GM12801 (cell line): ENCODE measurements around the gene VASH1.

Experiments used
- TF ChIP-seq, protein P1 (sequence below): IDR thresholded peaks from one replicate; pipeline ENCODE4 v1.5.1; 2011; ENCODE audit warnings: control low read depth; ENCODE audit not compliant: insufficient read length; ENCODE audit errors: extremely low read depth

The VASH1 gene

DNA sequence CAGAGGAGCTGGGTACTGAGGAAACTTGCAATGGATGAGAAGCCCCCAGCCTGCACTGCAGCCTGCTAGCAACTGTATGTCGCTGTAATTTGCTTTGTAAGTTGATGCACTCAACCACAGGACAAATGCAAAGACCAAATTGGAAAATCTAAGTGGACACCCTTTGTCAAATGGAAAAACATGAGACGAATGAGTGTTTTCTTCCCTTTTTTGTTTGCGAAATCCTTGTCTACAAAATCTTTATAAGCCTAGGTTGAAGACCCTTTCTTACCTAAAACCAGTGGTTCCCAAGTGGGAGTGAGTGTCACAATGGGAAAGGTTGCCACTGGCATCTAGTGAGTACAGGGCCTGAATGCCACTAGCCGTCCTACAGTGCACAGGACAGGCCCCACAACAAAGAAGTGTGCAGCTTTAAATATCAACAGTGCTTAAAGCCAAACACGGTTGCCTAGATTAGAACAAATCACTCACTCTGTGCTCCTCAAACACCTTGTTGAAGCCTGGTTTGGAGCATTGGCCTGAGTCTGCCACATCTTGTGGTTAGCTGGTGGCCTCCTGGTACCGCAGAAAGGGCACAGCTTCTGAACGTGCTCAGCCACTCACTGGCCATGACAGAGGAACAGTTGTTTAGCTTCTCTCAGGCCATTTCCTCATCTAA, 7.6 kb upstream of the VASH1 start:
- TF ChIP-seq, protein P1, sequence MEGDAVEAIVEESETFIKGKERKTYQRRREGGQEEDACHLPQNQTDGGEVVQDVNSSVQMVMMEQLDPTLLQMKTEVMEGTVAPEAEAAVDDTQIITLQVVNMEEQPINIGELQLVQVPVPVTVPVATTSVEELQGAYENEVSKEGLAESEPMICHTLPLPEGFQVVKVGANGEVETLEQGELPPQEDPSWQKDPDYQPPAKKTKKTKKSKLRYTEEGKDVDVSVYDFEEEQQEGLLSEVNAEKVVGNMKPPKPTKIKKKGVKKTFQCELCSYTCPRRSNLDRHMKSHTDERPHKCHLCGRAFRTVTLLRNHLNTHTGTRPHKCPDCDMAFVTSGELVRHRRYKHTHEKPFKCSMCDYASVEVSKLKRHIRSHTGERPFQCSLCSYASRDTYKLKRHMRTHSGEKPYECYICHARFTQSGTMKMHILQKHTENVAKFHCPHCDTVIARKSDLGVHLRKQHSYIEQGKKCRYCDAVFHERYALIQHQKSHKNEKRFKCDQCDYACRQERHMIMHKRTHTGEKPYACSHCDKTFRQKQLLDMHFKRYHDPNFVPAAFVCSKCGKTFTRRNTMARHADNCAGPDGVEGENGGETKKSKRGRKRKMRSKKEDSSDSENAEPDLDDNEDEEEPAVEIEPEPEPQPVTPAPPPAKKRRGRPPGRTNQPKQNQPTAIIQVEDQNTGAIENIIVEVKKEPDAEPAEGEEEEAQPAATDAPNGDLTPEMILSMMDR: no peak

DNA sequence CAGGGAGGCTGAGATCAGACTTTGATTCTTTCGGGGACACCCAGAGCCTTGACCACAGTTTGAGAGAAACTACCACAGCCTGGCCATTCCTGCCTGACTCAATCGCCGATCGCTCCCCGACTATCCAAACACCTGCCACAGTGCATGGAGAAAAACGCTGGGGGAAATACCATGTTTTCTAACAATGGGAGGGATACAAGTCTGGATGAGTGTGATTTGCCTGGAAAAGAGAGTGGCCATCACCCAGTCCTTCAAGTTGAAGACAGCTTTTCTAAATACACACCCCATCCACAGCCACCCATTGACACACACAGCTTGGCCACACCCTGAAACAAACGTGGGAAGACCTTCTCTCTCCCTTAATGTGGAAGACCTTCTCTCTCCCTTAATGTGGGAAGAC, 6.7 kb upstream of the VASH1 start:
- TF ChIP-seq, protein P1: no peak

DNA sequence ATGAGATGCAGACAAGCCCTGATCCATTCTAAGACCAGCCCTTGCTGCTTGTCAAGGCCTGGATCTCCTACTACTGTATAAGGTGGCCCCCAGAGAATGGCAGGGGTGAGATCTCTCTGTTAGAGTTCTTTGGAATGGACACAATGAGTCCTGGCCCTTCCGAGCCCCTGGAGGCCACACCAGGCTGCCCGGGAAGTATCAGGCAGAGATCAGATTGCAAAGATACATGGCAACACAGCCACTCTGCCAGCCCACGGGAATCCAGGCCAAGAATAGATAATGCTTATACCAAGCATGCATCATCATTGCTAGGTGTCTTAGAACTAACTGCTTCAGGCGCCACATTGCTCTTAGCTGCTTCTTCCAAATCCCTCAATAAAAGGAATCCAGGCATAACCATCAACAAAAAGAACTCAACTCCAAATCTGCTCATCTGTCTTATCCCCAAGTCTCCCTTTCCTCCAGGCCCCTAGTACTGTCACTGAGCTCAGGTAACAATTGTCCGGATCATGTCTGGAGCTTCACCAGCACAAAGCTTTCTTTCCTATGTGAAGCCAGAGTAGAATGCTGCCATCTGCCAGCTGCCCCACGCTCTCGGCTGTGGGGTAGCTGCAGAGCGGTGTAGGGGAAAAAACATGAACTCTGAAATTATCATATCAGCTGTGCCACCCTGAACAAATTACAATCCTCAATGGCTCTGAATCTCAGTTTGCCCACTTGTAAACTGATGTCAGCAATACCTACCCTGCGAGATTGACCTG, 5.5 kb upstream of the VASH1 start:
- TF ChIP-seq, protein P1: no peak

DNA sequence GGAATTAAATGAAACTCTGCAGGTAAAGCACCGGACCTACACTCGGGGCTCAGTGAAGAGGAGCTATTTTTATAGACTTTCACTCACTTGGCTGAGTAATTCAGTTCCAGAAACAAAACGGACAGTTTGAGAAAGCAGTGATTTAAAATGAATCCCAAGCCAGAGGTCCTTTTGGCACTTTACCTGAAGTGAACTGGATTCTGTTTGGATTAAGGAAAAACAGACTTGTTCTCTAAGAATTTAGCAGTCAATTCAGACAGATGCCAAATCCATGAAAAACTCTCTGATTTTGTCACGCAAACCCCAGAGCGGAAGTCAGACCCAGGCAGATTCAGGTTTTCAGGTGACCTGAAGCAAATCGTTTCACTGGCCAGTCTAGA, 4.9 kb upstream of the VASH1 start:
- TF ChIP-seq, protein P1: no peak

DNA sequence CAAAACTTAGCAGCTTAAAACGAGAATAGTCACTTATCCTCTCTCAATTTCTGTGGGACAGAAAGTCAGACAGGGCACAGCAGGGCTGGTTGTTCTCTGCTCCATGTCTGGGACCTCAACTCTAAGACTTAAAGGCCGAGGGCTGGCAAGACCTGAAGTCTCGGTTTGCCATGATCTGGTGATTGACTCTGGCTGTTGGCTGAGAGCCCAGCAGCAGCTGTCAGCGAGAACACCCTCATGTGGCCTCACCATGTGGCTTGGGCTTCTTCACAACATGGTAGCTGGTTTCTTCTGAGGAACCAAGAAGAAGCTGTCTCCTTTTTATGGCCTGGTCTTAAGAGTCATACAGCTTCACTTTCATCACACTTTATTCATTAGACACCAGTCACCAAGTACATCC, 1.7 kb upstream of the VASH1 start:
- TF ChIP-seq, protein P1: no peak

DNA sequence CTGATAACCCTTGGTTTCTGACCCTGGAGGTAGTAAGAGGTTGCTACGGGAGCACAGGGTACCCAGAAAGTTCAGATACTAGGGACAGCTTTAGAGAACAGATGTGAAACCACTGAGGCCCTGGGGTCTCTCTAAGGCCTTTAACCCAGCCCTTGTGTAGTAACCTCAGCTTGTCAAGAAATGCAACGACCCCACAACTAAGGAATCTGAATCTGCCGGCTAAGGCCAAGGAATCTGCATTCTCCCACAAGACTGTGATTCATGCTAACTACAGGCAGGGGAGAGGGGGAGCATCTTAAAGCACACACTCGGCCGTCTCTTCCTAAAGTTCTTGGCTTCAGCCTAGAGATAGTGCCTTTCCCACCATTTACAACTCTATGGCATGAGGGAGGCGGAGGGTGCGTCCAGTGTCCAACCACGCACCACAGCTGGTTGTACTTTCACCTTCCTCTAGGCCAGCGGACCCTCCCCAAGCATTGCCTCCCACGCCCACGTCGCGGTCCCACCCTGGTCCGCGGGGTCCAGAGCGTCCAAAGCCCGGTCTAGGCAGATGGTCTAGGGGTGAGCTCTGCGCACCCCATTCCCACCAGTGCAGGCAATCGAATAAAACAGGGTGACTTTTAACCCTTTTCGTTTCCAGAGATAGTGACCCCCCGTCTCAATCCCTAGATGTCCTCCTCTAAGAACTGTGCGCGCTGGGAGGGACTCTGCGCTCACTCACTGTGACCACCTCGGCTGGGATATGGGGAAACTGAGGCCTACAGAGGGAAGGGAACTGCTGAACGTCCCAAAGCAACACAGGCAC, 735 bp upstream of the VASH1 start:
- TF ChIP-seq, protein P1: no peak

DNA sequence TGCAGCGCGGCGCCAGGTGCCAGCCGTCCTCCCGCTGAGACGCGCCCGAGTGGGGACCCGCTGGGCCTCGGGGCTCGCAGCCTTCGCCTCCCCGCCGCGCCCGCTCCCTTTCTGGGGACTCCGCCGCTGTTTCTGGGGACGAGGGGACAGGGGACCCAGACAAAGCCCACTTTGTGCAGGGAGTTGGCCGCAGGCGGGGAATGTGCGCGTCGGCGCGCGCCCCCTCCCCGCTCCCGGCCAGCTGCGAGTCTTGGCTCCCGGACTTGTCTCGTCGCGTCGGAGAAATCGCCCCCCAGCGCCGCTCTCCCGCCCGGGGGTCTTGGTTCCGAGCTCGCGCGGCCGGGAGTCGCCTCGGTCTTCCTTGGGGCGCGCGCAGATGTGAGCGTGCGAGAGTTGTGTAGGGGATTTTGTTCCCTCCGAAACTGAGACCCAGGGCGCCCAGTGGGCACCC, 717 bp downstream of the VASH1 start:
- TF ChIP-seq, protein P1: no peak
